ENCODE measurements around the gene ZC3HAV1.

DNA sequence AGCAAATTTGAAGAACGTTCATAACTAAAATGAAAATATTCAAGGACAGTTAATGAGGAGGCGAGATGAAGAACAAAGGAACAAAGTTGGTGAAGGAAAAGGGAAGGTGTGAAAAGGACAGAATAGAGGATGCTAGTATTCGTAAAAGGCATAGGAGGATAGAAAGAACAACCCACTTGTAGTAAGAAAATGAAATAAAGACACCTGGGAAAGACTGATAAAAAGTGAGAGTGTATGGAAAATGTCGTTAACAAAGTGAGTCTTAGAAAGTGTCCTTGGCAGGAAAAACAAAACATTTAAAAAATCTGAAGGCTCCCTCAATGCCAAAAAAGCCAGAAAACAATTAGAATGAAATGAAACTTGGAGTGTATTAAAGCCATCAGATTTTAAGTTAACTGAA, 29.6 kb upstream of the ZC3HAV1 start:
- TF ChIP-seq, protein P1, sequence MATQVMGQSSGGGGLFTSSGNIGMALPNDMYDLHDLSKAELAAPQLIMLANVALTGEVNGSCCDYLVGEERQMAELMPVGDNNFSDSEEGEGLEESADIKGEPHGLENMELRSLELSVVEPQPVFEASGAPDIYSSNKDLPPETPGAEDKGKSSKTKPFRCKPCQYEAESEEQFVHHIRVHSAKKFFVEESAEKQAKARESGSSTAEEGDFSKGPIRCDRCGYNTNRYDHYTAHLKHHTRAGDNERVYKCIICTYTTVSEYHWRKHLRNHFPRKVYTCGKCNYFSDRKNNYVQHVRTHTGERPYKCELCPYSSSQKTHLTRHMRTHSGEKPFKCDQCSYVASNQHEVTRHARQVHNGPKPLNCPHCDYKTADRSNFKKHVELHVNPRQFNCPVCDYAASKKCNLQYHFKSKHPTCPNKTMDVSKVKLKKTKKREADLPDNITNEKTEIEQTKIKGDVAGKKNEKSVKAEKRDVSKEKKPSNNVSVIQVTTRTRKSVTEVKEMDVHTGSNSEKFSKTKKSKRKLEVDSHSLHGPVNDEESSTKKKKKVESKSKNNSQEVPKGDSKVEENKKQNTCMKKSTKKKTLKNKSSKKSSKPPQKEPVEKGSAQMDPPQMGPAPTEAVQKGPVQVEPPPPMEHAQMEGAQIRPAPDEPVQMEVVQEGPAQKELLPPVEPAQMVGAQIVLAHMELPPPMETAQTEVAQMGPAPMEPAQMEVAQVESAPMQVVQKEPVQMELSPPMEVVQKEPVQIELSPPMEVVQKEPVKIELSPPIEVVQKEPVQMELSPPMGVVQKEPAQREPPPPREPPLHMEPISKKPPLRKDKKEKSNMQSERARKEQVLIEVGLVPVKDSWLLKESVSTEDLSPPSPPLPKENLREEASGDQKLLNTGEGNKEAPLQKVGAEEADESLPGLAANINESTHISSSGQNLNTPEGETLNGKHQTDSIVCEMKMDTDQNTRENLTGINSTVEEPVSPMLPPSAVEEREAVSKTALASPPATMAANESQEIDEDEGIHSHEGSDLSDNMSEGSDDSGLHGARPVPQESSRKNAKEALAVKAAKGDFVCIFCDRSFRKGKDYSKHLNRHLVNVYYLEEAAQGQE (IDR thresholded peaks at IDR 0.05; ENCODE audit: insufficient replicate concordance, low read depth) = no peak
- TF ChIP-seq, protein P2, sequence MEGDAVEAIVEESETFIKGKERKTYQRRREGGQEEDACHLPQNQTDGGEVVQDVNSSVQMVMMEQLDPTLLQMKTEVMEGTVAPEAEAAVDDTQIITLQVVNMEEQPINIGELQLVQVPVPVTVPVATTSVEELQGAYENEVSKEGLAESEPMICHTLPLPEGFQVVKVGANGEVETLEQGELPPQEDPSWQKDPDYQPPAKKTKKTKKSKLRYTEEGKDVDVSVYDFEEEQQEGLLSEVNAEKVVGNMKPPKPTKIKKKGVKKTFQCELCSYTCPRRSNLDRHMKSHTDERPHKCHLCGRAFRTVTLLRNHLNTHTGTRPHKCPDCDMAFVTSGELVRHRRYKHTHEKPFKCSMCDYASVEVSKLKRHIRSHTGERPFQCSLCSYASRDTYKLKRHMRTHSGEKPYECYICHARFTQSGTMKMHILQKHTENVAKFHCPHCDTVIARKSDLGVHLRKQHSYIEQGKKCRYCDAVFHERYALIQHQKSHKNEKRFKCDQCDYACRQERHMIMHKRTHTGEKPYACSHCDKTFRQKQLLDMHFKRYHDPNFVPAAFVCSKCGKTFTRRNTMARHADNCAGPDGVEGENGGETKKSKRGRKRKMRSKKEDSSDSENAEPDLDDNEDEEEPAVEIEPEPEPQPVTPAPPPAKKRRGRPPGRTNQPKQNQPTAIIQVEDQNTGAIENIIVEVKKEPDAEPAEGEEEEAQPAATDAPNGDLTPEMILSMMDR (IDR thresholded peaks at IDR 0.05; ENCODE audit: insufficient read depth, low read length) = no peak
- TF ChIP-seq POLR2AphosphoS5 (IDR thresholded peaks at IDR 0.05; ENCODE audit: low read depth) = no peak
- no peak for TF ChIP-seq GABPA (IDR thresholded peaks at IDR 0.05; ENCODE audit: low read depth)

Measured in HL-60 (cell line).